ENCODE data around the gene ZCCHC14. TPM values are rescaled to one million over a fixed set of nuclear protein-coding genes. Genes with fewer than 3 reads are reported as not detected.

ZCCHC14 gene
- total and polyA plus RNA-seq, 4 donors: 7.4 to 31.1 (median 19.3) TPM

DNA sequence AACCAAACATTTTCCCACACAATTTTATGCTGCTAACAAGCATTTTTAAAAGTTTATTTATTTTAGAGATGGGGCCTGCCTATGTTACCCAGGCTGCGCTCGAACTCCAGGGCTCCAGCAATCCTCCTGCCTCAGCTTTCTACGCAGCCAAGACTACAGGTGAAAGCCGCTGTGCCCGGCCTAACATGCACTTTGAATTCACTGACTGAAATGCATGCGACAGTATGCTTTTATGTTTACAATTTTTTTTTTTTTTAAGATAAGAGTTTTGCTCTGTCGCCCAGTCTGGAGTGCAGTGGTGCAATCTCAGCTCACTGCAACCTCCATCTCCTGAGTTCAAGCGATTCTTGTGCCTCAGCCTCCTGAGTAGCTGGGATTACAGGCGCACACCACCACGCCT, 52.9 kb downstream of the ZCCHC14 start:
- Histone ChIP-seq H3K9ac (ENCODE audit: insufficient read depth in 1 of 2, low read length in 2 of 2) (no peak overlapping the region), H3K4me1 (ENCODE audit: control insufficient read depth in 5 of 5, insufficient read depth in 5 of 5, low read length in 5 of 5) (peaks cover 0 to 23% (median 10%) of the 10 kb centered on the region in 5 donors), H3K4me3 (no peak overlapping the region), H3K27ac (ENCODE audit: low read depth in 1 of 2, low read length in 1 of 2) (no peak overlapping the region), H3K27me3 (ENCODE audit: control insufficient read depth in 3 of 3, insufficient read depth in 3 of 3, low read length in 2 of 3) (no peaks in the 10 kb centered on the region), H3K9me3 (ENCODE audit: control insufficient read depth in 4 of 4, insufficient read depth in 3 of 4, low read length in 3 of 4) (peaks cover 0 to 3% (median 0%) of the 10 kb centered on the region in 4 donors), H3K36me3 (ENCODE audit: control insufficient read depth in 4 of 4, insufficient read depth in 4 of 4, low read length in 4 of 4) (peaks cover 0 to 13% (median 6%) of the 10 kb centered on the region in 4 donors)
- WGBS, 2 donors: 94 to 95% methylated on average over 10 of the region's 10 CpGs
- DNase-seq (no peak), ATAC-seq (ENCODE audit: insufficient read depth, low FRiP score) (no peak)
- TF ChIP-seq, protein P1, sequence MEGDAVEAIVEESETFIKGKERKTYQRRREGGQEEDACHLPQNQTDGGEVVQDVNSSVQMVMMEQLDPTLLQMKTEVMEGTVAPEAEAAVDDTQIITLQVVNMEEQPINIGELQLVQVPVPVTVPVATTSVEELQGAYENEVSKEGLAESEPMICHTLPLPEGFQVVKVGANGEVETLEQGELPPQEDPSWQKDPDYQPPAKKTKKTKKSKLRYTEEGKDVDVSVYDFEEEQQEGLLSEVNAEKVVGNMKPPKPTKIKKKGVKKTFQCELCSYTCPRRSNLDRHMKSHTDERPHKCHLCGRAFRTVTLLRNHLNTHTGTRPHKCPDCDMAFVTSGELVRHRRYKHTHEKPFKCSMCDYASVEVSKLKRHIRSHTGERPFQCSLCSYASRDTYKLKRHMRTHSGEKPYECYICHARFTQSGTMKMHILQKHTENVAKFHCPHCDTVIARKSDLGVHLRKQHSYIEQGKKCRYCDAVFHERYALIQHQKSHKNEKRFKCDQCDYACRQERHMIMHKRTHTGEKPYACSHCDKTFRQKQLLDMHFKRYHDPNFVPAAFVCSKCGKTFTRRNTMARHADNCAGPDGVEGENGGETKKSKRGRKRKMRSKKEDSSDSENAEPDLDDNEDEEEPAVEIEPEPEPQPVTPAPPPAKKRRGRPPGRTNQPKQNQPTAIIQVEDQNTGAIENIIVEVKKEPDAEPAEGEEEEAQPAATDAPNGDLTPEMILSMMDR (IDR thresholded peaks at IDR 0.05; ENCODE audit: control extremely low read depth, extremely low read depth): no peak

GRCh38 chr16:87438611-87438985, 54.2 kb downstream of the ZCCHC14 start:
- Histone ChIP-seq H3K27ac (ENCODE audit: low read depth in 1 of 2, low read length in 1 of 2) (no peak overlapping the region), H3K4me1 (ENCODE audit: control insufficient read depth in 5 of 5, insufficient read depth in 5 of 5, low read length in 5 of 5) (peaks cover 0 to 23% (median 10%) of the 10 kb centered on the region in 5 donors), H3K36me3 (ENCODE audit: control insufficient read depth in 4 of 4, insufficient read depth in 4 of 4, low read length in 4 of 4) (peaks cover 0 to 3% (median 2%) of the 10 kb centered on the region in 4 donors), H3K4me3 (no peak overlapping the region), H3K9me3 (ENCODE audit: control insufficient read depth in 4 of 4, insufficient read depth in 3 of 4, low read length in 3 of 4) (no peaks in the 10 kb centered on the region), H3K9ac (ENCODE audit: insufficient read depth in 1 of 2, low read length in 2 of 2) (no peak overlapping the region), H3K27me3 (ENCODE audit: control insufficient read depth in 3 of 3, insufficient read depth in 3 of 3, low read length in 2 of 3) (no peaks in the 10 kb centered on the region)
- no peak for DNase-seq
- TF ChIP-seq, protein P1 (IDR thresholded peaks at IDR 0.05; ENCODE audit: control extremely low read depth, extremely low read depth): no peak
- no peak for ATAC-seq (ENCODE audit: insufficient read depth, low FRiP score)
- 82 to 93% methylated on average over 9 of the region's 9 CpGs for WGBS, 2 donors

- TF ChIP-seq, protein P1 (IDR thresholded peaks at IDR 0.05; ENCODE audit: control extremely low read depth, extremely low read depth): no peak
- Histone ChIP-seq H3K9me3 (ENCODE audit: control insufficient read depth in 4 of 4, insufficient read depth in 3 of 4, low read length in 3 of 4) (no peaks in the 10 kb centered on the region), H3K4me1 (ENCODE audit: control insufficient read depth in 5 of 5, insufficient read depth in 5 of 5, low read length in 5 of 5) (peaks cover 0 to 23% (median 10%) of the 10 kb centered on the region in 5 donors), H3K4me3 (no peak overlapping the region), H3K27ac (ENCODE audit: low read depth in 1 of 2, low read length in 1 of 2) (no peak overlapping the region), H3K27me3 (ENCODE audit: control insufficient read depth in 3 of 3, insufficient read depth in 3 of 3, low read length in 2 of 3) (no peaks in the 10 kb centered on the region), H3K36me3 (ENCODE audit: control insufficient read depth in 4 of 4, insufficient read depth in 4 of 4, low read length in 4 of 4) (peaks cover 0 to 3% (median 2%) of the 10 kb centered on the region in 4 donors), H3K9ac (ENCODE audit: insufficient read depth in 1 of 2, low read length in 2 of 2) (no peak overlapping the region)
- 89 to 90% methylated on average over 17 of the region's 17 CpGs for WGBS, 2 donors
- ATAC-seq (ENCODE audit: insufficient read depth, low FRiP score): no peak
- peak in 1 of 3 donors; percentile 26 for DNase-seq
These were observed 54.8 kb downstream of the ZCCHC14 start for GRCh38 chr16:87437911-87438610.

All from lung (tissue), 12 donors.